Activated T-cell treated with anti-CD3 and anti-CD28 coated beads for 24 hours (primary cell): Measurements from ENCODE around the gene PTPRT.

Experiments used
- DNase-seq: peaks from one replicate; pipeline ENCODE4 v3.0.0-alpha.2; 2020; ENCODE audit warnings: low read depth

The PTPRT gene

GRCh38 chr20:42795111-42795695 is 394.5 kb downstream of the PTPRT start:
- no peak for DNase-seq

- DNase-seq: no peak
These were observed 397.7 kb downstream of the PTPRT start for GRCh38 chr20:42792052-42792451.

- no peak for DNase-seq
These were observed 399.6 kb downstream of the PTPRT start for GRCh38 chr20:42790111-42790510.

GRCh38 chr20:42788707-42789106 is 401.0 kb downstream of the PTPRT start:
- DNase-seq: no peak

GRCh38 chr20:42785041-42785440 is 404.7 kb downstream of the PTPRT start:
- DNase-seq: no peak

- DNase-seq: no peak
These were observed 410.5 kb downstream of the PTPRT start for GRCh38 chr20:42779216-42779615.

- DNase-seq: no peak
These were observed 413.8 kb downstream of the PTPRT start for GRCh38 chr20:42775866-42776265.

- DNase-seq: no peak
These were observed 414.7 kb downstream of the PTPRT start for GRCh38 chr20:42775037-42775436.

- no peak for DNase-seq
These were observed 426.7 kb downstream of the PTPRT start for GRCh38 chr20:42763015-42763414.

- no peak for DNase-seq
These were observed 432.7 kb downstream of the PTPRT start for GRCh38 chr20:42756991-42757390.

- DNase-seq: no peak
These were observed 435.0 kb downstream of the PTPRT start for GRCh38 chr20:42754706-42755105.

- no peak for DNase-seq
These were observed 437.1 kb downstream of the PTPRT start for GRCh38 chr20:42752620-42753019.

- DNase-seq: no peak
These were observed 440.1 kb downstream of the PTPRT start for GRCh38 chr20:42749556-42749955.

GRCh38 chr20:42747765-42748411 is 441.8 kb downstream of the PTPRT start:
- no peak for DNase-seq

GRCh38 chr20:42744756-42745465 is 444.8 kb downstream of the PTPRT start:
- no peak for DNase-seq

GRCh38 chr20:42742926-42743325 is 446.8 kb downstream of the PTPRT start:
- no peak for DNase-seq

GRCh38 chr20:42741906-42742305 is 447.8 kb downstream of the PTPRT start:
- DNase-seq: no peak

- no peak for DNase-seq
These were observed 449.4 kb downstream of the PTPRT start for GRCh38 chr20:42740226-42740870.

GRCh38 chr20:42739683-42740082 is 450.0 kb downstream of the PTPRT start:
- no peak for DNase-seq

- no peak for DNase-seq
These were observed 454.2 kb downstream of the PTPRT start for GRCh38 chr20:42735539-42735938.

- DNase-seq: no peak
These were observed 454.9 kb downstream of the PTPRT start for GRCh38 chr20:42734660-42735368.

GRCh38 chr20:42721923-42722322 is 467.8 kb downstream of the PTPRT start:
- DNase-seq: no peak
